Measurements from ENCODE around the gene WDR64.

Gene WDR64

GRCh38 chr1:241808265-241808664, 156.2 kb downstream of the WDR64 start:
- DNase-seq (ENCODE audit: low spot score): no peak
- no peak overlapping the region for H3K27ac ChIP-seq
- ChIA-PET POLR2A (ENCODE audit: low non-redundant PET) (no interaction called here), CTCF (interaction anchor here (0.6 to 0.7 kb wide), 2 partner anchors 35 to 197 kb away, joined by 3 to 9 read pairs; no protein-coding TSS in a partner anchor)
- TF ChIP-seq CTCF (conservative IDR thresholded peaks at IDR 0.05; ENCODE audit: low read depth): no peak

DNA sequence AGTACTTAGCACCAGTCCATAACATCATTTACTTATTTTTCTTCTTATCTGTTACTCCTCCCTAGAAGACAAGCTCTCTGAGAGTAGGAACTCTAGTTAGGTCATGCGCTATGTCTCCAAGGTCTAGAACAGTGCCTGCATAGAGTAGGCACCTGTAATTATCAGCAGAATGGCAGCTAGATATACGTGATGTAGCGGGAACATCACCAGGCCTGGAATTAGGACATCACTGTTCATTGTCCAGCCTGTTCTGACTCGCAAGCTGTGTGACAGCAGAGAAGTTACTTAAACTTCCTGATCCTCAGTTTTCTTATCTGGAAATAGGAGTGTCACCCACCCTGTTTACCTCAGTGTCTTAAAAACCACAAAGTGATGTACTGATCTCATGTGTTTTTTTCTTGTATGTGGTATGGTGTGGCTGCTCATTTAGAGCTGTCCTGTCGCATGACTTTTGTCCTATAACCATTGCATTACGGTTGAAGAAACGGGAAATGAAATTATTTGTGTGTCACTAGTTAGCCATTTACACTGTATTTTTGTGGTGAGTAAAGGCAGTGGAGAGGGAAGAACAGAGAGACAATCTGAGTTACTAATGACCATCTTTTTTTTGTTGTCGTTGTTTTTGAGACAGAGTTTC, 158.8 kb downstream of the WDR64 start:
- TF ChIP-seq CTCF (conservative IDR thresholded peaks at IDR 0.05; ENCODE audit: low read depth): no peak
- POLR2A ChIA-PET (ENCODE audit: low non-redundant PET): no interaction called here
- H3K27ac ChIP-seq: no peak overlapping the region
- no peak for DNase-seq (ENCODE audit: low spot score)
- CTCF ChIA-PET: no interaction called here

DNA sequence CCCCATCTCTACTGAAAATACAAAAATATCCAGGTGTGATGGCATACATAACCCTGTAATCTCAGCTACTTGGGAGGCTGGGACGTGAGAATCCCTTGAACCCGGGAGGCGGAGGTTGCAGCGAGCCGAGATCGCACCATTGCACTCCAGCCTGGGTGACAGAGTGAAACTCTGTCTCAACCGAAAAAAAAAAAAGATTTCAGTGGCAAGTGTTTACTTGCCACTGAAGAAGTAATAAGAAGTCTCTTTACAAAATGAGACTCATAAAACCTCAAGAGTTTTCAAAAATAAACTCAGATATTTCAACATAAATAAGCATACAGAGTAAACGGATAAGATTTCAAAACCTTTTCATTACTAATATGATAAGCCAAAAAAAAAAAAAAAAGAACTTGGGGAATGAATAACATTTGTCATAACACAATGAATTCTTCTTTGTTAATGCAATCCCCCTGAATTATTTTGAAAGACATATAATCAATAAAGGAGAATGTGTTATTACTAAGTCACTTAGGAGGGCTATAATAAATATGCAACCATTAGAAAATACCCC, 161.8 kb downstream of the WDR64 start:
- H3K27ac ChIP-seq: no peak overlapping the region
- ChIA-PET POLR2A (ENCODE audit: low non-redundant PET) (no interaction called here), CTCF (no interaction called here)
- no peak for DNase-seq (ENCODE audit: low spot score)
- TF ChIP-seq CTCF (conservative IDR thresholded peaks at IDR 0.05; ENCODE audit: low read depth): no peak

- no peak for TF ChIP-seq CTCF (conservative IDR thresholded peaks at IDR 0.05; ENCODE audit: low read depth)
- DNase-seq (ENCODE audit: low spot score): no peak
- CTCF ChIA-PET: interaction anchor here (0.6 kb wide), 1 partner anchor 132 kb away, joined by 4 read pairs; no protein-coding TSS in a partner anchor
- no peak overlapping the region for H3K27ac ChIP-seq
- POLR2A ChIA-PET (ENCODE audit: low non-redundant PET): no interaction called here
Measured at GRCh38 chr1:241816008-241816407, 163.9 kb downstream of the WDR64 start.

- ChIA-PET POLR2A (ENCODE audit: low non-redundant PET) (no interaction called here), CTCF (interaction anchor here (0.6 kb wide), 2 partner anchors 206 to 297 kb away, joined by 5 to 9 read pairs; no protein-coding TSS in a partner anchor)
- no peak overlapping the region for H3K27ac ChIP-seq
- TF ChIP-seq CTCF (conservative IDR thresholded peaks at IDR 0.05; ENCODE audit: low read depth): no peak
- no peak for DNase-seq (ENCODE audit: low spot score)
Measured at GRCh38 chr1:241817331-241817792, 165.3 kb downstream of the WDR64 start.

DNA sequence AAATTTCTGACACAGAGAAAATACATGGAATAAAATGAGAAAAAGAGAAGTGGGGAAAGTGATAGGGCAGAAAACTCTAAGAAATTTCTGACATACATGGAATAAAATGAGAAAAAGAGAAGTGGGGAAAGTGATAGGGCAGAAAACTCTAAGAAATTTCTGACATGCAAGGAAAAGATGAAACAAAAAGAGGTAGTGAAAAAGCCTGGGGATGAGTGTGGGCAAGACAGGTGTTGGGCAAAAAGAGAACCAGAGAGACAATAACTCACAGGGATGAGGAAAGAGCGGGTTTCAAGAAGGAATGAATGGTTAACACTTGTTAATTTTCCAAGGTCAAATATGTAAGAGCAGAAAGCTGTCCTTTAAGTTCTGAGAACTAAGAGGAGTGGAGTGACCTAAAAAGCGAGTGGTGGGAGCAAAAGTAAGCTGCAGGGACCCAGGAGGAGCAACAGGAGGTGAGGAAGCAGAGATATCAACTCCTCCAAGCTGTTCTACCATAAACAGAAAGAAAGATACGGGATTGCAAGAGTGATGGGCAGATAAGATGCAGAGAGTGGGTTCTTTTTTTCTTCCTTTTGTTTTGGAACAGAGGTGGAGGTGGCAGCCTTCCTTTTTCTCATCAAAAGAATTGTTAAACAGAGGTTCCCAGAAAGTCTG, 166.0 kb downstream of the WDR64 start:
- ChIA-PET POLR2A (ENCODE audit: low non-redundant PET) (no interaction called here), CTCF (interaction anchor here (0.6 kb wide), 1 partner anchor 207 kb away, joined by 5 read pairs; no protein-coding TSS in a partner anchor)
- H3K27ac ChIP-seq: no peak overlapping the region
- no peak for TF ChIP-seq CTCF (conservative IDR thresholded peaks at IDR 0.05; ENCODE audit: low read depth)
- no peak for DNase-seq (ENCODE audit: low spot score)

Measured in RWPE1 (cell line).